C4-2B (cell line): ENCODE results near the gene TET1.

Experiments
- ZFX ChIP-seq: fragments of 450-650 bp; IDR thresholded peaks from 2 replicates; pipeline ENCODE4 v1.6.1; 2017
- TF ChIP-seq, protein P1 (sequence below): fragments of 450-650 bp; conservative IDR thresholded peaks from 2 replicates; pipeline ENCODE4 v1.5.1; 2017; ENCODE audit warnings: mild to moderate bottlenecking

GRCh38 chr10:68727146-68727545 is 167.0 kb downstream of the TET1 start:
- TF ChIP-seq, protein P1, sequence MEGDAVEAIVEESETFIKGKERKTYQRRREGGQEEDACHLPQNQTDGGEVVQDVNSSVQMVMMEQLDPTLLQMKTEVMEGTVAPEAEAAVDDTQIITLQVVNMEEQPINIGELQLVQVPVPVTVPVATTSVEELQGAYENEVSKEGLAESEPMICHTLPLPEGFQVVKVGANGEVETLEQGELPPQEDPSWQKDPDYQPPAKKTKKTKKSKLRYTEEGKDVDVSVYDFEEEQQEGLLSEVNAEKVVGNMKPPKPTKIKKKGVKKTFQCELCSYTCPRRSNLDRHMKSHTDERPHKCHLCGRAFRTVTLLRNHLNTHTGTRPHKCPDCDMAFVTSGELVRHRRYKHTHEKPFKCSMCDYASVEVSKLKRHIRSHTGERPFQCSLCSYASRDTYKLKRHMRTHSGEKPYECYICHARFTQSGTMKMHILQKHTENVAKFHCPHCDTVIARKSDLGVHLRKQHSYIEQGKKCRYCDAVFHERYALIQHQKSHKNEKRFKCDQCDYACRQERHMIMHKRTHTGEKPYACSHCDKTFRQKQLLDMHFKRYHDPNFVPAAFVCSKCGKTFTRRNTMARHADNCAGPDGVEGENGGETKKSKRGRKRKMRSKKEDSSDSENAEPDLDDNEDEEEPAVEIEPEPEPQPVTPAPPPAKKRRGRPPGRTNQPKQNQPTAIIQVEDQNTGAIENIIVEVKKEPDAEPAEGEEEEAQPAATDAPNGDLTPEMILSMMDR: no peak
- TF ChIP-seq ZFX: no peak
